Fibroblast of mammary gland (primary cell): ENCODE results near the gene AMPD2.
A peak's percentile ranks its signal among the peaks of the same experiment; 100 is the strongest.

Experiments used
- DNase-seq: peaks from one replicate; pipeline ENCODE4 v3.0.0-alpha.2; 2010; ENCODE audit warnings: low read depth
- H3K4me3 ChIP-seq: 2 replicates; pipeline ENCODE4 v1.5.1; 2011; ENCODE audit warnings: low read depth, mild to moderate bottlenecking, low read length, moderate library complexity; ENCODE audit not compliant: control insufficient read depth
- CTCF ChIP-seq: conservative IDR thresholded peaks from 2 replicates; pipeline ENCODE4 v1.5.1; 2011; ENCODE audit warnings: low read depth, low read length, inconsistent platforms; ENCODE audit not compliant: control insufficient read depth, insufficient read depth

AMPD2 gene

GRCh38 chr1:109649491-109649914 is 29.9 kb downstream of the AMPD2 start:
- peak; percentile 75 for DNase-seq
- TF ChIP-seq CTCF, result peak; percentile 56

GRCh38 chr1:109650609-109651008 is 31.0 kb downstream of the AMPD2 start:
- no peak for TF ChIP-seq CTCF
- no peak overlapping the region for H3K4me3 ChIP-seq
- DNase-seq, result no peak

More at GRCh38 chr1:109649491-109649914, 29.9 kb downstream of the AMPD2 start:
- peak overlapping the region; percentile 44 for H3K4me3 ChIP-seq

GRCh38 chr1:109652402-109652801 is 32.8 kb downstream of the AMPD2 start:
- TF ChIP-seq CTCF, result no peak
- no peak for DNase-seq
- H3K4me3 ChIP-seq, result no peak overlapping the region

GRCh38 chr1:109653306-109653705 is 33.7 kb downstream of the AMPD2 start:
- DNase-seq, result no peak
- no peak for TF ChIP-seq CTCF
- H3K4me3 ChIP-seq, result no peak overlapping the region

GRCh38 chr1:109654519-109654918 is 34.9 kb downstream of the AMPD2 start:
- TF ChIP-seq CTCF, result no peak
- no peak for DNase-seq
- H3K4me3 ChIP-seq, result no peak overlapping the region

- H3K4me3 ChIP-seq, result peak within 1 kb of the TSS; percentile 78
- no peak for TF ChIP-seq CTCF
- DNase-seq, result peak; percentile 71
Measured at GRCh38 chr1:109655615-109656519, 36.2 kb downstream of the AMPD2 start, which contains the start of gene GSTM4. Gene GSTM4 (plus strand): TSS chr1:109656099. CDS start chr1:109656390, 291 bp downstream.
